Loucy (cell line): ENCODE data around the gene KLF3.

Experiments used
- EZH2phosphoT487 ChIP-seq: fragments of 200-600 bp; IDR thresholded peaks from 2 replicates; pipeline ENCODE4 v1.6.1; 2018; ENCODE audit warnings: antibody characterized with exemption, mild to moderate bottlenecking, moderate library complexity, borderline replicate concordance
- TF ChIP-seq, protein P1 (sequence below): fragments of 200-600 bp; sonication (generic); conservative IDR thresholded peaks from 2 replicates; pipeline ENCODE4 v1.5.1; 2014; ENCODE audit warnings: mild to moderate bottlenecking, antibody characterized with exemption, low read length

- TF ChIP-seq, protein P1, sequence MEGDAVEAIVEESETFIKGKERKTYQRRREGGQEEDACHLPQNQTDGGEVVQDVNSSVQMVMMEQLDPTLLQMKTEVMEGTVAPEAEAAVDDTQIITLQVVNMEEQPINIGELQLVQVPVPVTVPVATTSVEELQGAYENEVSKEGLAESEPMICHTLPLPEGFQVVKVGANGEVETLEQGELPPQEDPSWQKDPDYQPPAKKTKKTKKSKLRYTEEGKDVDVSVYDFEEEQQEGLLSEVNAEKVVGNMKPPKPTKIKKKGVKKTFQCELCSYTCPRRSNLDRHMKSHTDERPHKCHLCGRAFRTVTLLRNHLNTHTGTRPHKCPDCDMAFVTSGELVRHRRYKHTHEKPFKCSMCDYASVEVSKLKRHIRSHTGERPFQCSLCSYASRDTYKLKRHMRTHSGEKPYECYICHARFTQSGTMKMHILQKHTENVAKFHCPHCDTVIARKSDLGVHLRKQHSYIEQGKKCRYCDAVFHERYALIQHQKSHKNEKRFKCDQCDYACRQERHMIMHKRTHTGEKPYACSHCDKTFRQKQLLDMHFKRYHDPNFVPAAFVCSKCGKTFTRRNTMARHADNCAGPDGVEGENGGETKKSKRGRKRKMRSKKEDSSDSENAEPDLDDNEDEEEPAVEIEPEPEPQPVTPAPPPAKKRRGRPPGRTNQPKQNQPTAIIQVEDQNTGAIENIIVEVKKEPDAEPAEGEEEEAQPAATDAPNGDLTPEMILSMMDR: no peak
- TF ChIP-seq EZH2phosphoT487: no peak
Measured at GRCh38 chr4:38665551-38666411, 1.8 kb downstream of the KLF3 start.
